Bone marrow (tissue), 2 donors: Measurements from ENCODE around the gene PDIK1L.

Experiments used
- DNase-seq, 2 donors: peaks; one replicate each; lab custom pipeline; 2025; lab: John Stamatoyannopoulos, UW

The PDIK1L gene

DNA sequence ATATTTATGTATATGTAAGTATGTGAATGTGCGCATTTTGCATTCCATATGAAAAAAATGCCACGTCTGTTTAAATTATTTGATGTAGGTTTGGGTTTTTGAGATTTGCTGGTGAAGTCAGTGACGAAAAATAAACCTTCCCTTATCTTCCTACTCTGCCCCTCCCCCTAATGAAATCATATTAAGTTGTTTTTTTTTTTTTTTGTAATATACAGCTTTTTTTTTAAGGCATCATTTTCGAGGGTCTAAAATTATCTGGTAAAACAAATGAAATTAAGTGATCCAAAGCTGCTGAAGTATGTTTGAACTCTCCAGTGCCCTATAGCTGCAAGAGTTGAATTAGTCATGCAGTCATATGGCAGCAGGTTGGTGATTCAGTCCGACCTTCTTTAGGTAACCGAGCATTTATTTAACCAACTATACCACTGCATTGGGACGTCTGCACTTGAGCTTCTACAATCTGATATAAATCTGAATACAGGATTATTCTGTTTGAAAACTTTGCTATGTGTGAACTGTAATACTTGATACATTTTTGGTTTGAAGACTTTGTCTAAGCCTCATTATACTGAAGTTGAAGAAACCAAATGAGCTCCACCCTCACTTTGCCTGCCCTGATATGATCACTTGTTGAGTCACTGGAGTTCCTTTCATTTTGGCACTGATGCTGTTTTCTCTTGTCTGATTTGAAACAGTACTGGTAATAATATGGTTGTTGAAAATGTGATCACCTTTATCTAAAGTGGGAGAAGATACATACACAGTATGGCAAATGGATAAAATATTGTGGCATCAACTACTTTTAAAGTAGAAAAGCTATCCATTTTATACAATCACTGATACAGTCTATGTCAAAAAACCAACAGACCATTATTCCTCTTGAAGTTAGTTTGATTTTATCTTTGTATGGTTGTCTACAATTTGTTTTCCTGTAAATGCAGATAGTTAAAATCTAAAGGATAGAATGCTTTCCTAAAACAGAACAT lies 11.7 kb downstream of the PDIK1L start:
- DNase-seq: peak in 1 of 2 donors; percentile 61

DNA sequence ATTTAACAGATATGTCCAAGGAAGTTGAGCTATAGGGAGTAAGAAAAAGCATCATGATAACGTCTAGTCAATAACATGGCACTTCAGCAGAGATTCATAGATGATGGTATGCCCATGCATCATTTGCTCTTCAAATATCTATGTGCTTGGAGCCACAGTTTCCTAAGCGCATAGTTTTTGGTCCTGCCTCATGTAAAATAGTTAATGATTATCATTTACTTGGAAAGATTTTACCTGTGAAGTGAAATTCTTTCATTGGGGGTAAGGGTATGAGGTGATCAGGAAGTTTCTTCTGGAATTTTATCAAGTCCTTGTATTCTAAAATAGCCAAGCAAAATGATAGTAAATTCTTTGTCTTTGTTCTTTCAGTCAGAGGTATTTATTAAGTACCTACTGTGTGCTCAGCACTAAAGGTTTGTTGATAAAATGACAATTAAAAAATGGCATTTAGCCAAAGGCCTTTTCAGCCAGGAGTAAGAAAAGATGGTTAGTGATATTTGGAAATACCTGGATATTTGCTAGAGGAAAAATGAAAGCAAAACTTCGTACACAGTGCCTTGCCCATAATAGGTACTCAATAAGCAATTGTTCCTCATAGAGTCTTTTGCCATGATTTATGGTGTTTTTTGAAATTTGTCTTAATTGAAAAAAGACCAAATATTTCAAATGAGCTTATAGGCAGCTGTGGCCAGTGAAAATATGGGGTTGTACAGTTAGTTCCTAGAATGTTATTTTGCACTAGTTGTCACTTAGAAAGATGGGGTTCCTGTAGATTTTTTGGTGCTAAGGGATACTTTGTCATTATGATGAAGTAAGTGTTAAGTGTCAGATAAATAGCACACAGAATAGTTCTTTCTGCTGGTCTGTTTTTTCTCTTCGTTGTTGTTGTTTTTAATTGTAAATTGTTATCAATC lies 13.1 kb downstream of the PDIK1L start:
- DNase-seq: no peak

DNA sequence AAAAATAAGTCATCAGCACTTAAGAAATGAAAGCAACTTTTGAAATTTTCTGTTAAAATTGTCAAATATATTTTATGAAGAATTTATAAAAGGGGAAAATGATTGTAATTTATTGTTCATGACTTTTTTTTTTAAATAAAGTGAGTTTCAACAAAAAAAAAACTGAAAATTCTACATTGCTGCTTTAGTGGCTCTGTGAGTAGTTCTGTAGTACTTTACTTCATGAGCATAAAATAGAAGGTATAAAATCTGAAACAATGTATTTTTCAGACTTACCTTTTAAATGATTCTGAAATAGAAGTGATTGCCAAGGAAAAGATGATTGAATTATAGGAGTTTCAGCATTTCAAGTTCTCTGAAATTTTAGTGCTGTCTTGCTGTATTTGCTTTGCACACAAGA lies 13.8 kb downstream of the PDIK1L start:
- no peak for DNase-seq

DNA sequence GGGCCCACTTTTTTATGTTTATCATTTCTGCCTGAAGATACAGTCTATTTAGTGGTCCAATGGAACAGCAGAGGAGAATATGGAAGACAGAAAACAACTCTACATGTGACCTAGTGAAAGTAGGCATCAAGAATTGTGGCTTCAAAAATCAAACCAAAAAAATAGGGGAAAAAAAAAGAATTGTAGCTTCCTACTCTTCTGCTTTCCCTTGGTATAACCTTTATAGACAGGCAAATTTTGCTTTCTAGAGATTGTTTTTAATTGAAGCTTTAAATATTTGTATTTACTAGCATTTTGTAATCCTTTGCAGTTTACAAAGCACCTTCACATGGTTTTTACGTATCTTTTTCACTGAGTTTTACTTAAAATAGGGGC lies 14.3 kb downstream of the PDIK1L start:
- DNase-seq: no peak

DNA sequence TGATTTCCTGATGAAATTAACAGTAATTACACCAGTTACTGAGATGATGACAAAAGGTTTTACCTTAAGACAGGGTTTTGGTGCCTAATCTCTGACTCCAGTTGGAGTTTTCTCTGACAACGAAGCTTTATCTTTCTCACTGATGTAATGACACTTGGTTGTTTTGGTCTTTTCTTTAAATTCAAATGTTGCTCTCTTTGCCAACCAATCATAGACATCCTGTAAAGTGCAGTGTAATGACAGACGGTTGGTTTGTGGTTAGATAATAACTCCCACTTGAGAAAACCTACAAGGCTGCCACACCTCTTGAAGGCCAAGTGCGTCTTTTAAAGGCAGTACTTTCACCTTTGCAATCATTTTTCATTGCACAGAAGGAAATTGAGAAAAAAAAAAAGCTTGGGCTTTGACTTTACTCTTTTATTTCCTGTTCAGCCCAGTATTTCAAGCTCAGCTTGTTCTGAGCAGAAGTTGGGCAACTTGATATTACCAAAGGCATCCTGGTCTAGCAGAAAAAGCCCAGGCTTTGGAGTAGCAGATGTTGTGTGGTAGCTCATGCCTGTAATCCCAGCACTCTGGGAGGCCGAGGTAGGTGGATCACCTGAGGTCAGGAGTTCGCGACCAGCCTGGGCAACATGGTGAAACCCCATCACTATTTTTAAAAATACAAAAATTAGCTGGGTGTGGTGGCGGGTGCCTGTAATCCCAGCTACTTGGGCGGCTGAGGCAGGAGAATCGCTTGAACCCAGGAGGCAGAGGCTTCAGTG lies 14.9 kb downstream of the PDIK1L start:
- peak in 1 of 2 donors; percentile 66 for DNase-seq

DNA sequence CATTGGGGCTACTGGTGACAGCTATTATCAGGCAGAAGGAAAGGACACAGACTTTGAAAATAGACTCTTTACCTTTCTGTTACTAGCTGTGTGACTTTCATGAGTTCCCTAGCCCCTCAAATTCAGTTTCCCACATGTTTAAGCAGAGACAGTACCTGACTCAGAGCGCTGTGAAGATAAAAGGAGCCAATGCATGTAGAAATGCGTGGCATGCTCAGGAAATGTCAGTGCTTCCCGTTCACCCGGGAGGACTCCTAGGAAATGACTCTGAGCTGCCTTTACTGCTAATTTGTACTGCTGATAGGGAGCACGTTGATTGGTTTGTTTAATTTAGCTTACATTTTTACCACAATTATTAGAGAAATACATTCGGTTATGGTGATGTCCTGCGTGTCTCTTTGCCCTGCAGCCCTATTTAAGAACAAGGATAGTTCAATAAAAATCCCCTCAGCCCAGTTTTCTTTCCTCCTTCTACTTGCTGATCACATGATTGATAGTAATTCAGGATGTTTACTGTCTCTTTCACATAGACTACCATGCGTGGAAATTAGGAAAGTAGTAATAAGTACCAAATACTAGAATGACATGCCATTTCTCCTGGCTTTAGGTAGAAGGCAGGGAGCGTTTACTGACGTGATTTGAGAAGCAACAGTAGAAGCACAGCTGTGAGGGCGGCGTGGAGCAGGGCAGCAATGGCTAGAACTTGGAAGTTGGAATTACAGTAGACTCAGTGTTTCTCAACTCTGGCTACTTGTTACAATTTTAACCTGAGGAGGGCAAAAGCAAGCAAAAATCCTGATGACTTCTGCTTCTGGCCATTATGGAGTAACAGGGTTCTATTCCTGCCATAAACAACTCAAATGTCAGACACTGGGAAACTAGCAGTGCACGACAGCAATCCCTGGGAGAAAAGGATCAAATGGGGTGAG lies 15.9 kb downstream of the PDIK1L start:
- no peak for DNase-seq

DNA sequence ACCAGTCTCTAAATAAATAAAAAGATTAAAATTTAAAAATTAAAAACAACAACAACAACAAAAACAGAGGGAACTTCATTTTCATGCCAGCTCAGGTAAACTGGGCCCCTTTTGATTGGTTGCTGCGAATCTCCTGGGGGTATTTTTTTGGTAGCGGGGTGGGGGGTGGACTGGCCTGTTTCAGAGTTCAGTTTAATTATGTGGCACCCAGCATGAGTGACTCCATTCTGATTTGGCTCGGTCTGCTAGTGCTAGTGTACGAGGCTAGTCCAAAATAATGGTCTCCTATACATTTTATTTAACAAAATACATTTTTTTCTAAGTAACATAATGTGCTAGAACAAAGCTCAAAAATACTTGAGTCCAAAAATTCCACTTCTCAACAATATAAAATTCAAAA lies 18.2 kb downstream of the PDIK1L start:
- no peak for DNase-seq

DNA sequence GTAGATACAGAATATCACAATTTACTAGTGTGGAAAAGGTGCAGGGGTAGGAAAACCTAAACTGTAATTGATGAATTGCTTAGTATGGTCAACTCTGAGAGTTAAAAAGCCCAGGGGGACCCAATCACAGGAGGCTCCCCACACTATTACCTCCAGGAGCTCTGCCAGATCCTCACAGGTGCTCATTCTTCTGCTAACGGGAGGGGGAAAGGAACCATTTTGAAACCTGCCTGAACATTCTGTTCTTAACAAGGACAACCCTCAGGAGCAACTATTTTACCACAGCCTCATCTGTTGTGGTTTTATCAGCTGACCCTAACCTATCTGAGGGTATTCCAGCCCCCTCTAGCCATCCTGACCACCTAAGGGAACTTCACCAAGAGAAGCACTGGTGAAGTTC lies 19.1 kb downstream of the PDIK1L start:
- DNase-seq: no peak

DNA sequence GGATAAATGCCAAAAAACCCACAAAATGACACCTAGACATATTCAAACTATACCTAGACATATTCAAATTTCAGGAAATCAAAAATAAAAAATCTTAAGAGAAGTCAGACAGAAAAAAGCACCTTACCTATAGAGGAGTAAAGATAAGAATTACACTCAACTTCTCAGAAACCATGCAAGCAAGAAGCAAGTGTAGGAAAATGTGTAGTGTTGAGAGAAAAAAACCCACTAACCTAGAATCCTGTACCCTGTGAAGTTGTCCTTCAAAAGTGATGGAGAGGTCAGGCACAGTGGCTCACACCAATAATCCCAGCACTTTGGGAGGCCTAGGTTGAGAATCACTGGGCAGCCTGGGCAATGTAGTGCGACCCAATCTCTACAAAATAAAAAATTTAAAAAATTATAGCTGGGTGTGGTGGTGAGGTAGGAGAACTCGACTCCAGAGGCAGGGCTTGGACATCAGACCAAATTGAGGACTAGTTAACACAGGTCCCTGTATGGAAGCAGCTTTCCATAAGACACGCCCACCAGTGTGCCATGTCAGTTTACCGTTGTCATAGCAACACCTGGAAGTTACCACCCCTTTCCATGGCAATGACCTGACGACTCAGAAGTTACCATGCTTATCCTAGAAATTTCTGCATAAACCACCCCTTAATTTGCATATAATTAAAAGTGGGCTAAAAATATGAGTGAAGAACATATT lies 20.7 kb downstream of the PDIK1L start:
- DNase-seq: no peak

DNA sequence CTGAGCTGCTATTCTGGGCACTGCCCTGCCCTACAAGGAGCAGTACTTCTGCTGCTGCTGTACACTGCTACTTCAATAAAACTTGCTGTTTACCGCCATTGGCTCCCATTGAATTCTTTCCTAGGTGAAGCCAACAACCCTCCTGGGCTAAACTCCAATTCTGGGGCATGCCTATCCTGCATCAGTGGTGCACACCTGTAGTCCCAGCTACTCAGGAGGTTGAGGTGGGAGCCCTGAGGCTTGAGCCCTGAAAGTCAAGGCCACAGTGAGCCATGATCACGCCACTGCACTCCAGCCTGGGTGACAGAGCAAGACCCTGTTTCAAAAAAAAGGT lies 21.2 kb downstream of the PDIK1L start:
- DNase-seq: no peak

DNA sequence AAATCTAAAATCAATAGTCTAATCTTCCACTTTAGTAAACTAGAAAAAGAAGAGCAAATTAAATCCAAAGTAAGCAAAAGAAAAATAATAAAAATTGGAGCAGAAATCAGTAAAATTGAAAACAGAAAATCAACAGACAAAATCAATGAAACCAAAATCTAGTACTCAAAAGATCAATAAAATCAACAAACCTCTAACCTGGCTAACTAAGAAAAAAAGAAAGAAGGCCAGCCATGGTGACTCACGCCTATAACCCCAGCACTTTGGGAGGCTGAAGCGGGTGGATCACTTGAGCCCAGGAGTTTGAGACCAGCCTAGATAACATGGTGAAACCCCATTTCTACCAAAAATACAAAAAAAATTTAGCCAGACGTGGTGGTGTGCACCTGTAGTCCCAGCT lies 22.8 kb downstream of the PDIK1L start:
- no peak for DNase-seq

DNA sequence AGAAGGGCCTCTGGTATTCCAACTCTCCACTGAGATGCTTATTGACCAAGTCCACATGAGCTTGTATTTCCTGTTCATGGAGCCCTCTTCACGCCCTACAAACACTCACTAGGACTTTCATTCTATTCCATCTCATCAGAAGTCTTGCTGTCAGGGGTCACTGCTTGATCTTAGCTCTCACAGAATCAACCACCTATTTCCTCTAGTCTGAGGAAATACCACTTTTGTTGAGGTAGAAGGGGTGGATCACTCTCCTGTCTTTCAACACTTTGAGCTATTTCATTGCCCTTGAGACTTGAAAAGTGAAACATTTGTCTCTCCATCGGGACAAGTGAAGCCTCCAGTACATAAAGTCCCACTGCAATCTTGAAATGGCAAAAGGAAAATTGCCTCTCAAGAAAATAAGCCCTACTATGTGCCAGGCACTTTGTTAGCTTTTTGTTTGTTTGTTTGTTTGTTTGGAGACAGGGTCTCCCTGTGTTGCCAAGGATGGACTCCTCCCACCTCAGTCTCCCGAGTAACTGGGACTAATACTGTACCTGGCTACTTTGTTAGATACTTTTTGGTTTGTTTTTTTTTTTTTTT lies 27.4 kb downstream of the PDIK1L start:
- DNase-seq: no peak

DNA sequence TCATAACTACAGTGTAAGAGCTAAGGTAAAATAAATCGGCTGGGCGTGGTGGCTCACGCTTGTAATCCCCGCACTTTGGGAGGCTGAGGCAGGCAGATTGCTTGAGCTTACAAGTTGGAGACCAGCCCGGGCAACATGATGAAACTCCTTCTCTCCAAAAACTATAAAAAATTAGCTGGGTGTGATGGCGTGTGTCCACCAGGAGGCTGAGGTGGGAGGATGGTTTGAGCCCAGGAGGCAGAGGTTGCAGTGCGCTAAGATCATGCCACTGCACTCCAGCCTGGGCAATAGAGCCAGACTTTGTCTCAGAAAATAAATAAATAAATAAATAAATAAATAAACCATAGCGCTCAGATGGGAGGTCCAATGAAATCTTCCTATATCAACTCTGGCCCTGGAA lies 30.5 kb downstream of the PDIK1L start:
- DNase-seq: no peak

DNA sequence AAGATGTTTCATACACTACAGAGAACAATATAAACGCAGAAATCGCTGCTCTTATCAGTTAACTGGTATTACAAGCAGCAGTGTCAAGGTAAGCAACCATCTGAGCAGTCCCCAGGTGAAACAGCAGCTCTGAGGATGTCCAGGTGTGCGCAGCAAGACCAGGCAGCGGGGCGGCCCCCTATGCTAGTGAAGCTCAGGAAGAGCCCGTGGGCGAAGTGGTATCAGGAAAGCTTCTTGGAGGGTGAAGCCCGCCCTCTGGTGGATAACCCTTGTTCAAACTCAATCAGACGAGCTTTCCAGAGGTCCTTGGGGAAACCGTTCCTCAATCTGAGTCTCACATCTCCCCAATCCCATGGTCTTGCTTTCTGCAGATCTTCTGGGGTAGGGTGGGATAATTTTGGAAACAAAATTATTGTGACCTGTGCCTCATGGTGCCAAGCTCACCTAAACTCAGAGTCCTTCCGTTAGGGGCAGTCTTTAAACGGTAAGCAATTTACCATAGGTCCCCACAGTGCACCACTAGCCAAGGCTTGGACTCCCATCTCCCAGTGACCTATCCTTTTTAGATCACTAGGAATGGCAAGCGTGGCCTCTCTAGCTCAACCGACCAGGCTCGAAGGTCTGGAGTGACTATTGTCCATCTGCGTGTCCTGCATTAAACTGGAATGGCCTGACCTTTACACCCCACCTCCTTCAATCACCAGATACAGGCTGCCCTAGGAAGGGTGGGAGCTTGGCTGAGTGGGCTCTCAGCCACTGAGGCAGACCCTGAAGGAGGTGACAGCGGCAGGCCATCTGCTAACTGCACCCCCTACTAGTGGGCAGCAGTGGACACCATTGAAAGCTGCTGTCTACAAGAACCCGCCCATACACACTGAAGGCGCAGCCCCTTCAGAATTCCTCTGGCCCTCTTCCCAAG lies 33.7 kb downstream of the PDIK1L start:
- DNase-seq: peak; percentile 17 to 74

DNA sequence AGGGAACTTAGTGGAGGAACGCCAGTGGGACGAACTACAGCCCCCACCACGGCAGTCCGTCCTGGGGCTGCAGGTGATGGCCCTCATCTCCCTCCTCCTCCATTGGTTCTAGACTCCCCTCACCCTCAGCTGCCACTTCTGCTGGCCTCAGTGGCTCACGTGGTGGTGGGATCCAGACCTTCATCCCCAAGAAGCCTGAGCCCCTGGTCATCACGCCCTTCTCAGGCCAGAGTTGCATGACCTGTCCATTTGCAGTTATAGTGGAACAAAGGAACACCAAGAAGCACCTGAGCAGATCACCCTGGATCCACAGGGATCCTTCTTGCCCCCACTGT lies 34.3 kb downstream of the PDIK1L start:
- no peak for DNase-seq

DNA sequence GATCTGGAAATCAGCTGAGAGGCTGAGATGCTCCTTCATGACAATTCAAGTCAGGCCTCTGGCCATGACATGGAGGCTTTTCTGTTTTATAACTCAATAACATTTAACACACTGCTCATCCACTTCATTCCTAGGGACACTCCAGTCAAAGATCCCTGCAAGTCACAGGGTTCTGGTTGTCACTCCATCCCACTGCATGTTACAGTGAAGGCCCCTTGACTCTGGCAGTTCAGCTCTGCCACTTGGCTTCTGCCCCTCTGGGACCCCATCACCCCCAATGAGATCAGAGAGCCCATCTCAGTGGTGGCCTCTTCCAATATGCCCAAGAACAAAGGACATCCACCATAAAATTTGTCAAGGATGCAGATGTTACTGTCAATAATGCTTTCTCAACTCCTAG lies 37.3 kb downstream of the PDIK1L start:
- no peak for DNase-seq

DNA sequence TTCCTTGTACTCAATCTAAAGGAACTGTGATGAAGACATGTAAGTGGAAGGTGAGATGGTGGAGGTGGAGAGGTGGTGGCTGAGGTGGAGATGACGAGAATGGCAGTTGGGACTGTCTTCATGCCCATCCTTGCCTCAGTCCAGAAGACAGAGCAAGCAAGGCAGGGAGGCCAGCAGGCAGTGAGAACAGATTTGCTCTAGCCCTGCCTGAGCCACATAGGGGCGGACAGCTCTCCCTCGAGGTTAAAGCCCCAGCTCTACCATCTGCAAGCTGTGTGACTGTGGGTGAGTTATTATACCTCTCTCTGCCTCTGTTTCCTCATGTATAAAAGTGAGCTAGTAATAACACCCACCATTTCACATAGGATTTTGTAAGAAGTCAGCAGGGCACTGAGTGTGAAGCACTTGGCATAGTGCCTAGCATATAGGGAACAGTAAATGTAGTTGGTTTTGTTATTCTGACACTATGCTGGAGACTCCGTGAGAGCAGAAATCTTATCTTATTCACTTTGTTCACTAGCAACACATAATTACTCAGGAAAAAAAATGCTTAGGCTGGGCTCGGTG lies 42.4 kb downstream of the PDIK1L start:
- no peak for DNase-seq

DNA sequence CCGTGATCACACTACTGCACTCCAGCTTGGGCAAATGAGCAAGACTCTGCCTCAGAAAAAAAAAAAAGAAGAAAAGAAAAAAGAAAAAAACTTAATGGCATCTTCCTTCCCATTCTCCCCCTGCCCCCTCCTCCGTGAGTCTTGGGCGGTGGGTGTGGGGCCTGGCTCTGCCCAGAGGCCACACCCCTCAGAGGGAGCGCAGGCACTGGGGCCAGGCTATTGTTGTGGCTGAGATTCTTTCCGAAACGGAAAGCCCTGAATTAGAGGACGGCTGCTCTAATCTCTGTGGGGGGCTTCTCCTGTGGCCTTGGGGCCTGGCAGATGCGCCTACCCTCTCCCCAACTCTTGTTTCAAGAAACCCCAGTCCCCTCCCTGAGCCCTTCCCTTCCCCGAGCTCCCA lies 43.1 kb downstream of the PDIK1L start:
- DNase-seq: no peak
